ENCODE data around the gene ANKRD42.

Gene ANKRD42

DNA sequence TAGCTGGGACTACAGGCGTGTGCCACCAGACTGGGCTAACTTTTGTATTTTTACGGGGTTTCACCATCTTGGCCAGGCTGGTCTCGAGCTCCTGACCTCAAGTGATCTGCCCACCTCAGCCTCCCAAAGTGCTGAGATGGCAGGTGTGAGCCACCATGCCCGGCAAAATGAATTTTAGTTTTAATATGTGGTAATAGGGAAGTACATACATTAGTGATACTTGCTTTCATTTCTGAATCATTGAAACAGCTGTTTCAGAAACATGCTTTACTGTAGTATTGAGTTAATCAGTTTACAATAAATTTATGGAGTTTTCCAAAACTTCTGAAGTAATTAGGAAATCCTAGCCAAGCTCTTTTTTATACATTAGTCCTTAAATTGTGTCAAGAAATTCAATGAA lies 21.0 kb upstream of the ANKRD42 start:
- TF ChIP-seq, protein P1, sequence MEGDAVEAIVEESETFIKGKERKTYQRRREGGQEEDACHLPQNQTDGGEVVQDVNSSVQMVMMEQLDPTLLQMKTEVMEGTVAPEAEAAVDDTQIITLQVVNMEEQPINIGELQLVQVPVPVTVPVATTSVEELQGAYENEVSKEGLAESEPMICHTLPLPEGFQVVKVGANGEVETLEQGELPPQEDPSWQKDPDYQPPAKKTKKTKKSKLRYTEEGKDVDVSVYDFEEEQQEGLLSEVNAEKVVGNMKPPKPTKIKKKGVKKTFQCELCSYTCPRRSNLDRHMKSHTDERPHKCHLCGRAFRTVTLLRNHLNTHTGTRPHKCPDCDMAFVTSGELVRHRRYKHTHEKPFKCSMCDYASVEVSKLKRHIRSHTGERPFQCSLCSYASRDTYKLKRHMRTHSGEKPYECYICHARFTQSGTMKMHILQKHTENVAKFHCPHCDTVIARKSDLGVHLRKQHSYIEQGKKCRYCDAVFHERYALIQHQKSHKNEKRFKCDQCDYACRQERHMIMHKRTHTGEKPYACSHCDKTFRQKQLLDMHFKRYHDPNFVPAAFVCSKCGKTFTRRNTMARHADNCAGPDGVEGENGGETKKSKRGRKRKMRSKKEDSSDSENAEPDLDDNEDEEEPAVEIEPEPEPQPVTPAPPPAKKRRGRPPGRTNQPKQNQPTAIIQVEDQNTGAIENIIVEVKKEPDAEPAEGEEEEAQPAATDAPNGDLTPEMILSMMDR (conservative IDR thresholded peaks at IDR 0.05; ENCODE audit: low read length) = no peak
- no peak for DNase-seq (ENCODE audit: low read depth)
- no peak overlapping the region for H3K4me3 ChIP-seq (ENCODE audit: low read length)

DNA sequence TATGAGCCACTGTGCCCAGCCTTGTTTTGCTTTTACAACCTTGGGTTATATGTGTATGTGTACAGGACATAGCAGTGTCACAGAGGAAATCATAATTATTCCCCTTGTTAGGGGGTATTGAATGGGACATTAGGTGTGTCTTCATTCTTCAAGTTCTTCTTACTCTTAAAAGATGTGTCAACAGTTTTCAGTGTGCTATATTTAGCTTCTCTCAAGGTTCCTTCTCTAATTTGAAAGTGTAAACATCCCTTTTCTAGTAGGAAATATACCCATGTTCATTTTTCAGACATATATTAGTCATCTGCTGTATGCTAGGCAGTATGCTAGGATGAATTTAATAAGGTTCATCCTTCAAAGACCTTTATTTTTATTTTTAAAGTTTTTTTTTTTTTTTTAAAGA lies 19.5 kb upstream of the ANKRD42 start:
- no peak for DNase-seq (ENCODE audit: low read depth)
- TF ChIP-seq, protein P1 (conservative IDR thresholded peaks at IDR 0.05; ENCODE audit: low read length) = no peak
- no peak overlapping the region for H3K4me3 ChIP-seq (ENCODE audit: low read length)

GRCh38 chr11:83175815-83176214 lies 17.7 kb upstream of the ANKRD42 start:
- DNase-seq (ENCODE audit: low read depth) = no peak
- TF ChIP-seq, protein P1 (conservative IDR thresholded peaks at IDR 0.05; ENCODE audit: low read length) = no peak
- no peak overlapping the region for H3K4me3 ChIP-seq (ENCODE audit: low read length)

DNA sequence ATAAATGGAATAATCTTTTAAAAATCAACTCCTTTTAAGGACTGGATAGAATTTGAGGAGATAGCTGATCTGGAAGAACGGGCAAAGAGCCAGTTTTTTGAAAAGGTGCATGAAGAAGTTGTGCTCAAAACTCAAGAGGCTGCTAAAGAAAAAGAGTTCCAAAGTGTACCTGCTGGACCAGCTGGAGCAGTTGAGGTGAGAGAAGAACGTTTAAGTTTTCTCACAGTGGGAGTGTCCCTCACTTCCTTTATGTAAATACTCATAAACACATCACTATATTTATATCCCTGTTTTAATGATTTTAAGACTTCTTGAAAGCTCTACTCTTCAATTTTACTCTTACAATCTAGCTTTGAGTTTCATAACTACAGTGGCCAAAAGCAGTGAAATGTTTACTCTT lies 11.7 kb upstream of the ANKRD42 start:
- no peak for DNase-seq (ENCODE audit: low read depth)
- TF ChIP-seq, protein P1 (conservative IDR thresholded peaks at IDR 0.05; ENCODE audit: low read length) = no peak
- no peak overlapping the region for H3K4me3 ChIP-seq (ENCODE audit: low read length)

DNA sequence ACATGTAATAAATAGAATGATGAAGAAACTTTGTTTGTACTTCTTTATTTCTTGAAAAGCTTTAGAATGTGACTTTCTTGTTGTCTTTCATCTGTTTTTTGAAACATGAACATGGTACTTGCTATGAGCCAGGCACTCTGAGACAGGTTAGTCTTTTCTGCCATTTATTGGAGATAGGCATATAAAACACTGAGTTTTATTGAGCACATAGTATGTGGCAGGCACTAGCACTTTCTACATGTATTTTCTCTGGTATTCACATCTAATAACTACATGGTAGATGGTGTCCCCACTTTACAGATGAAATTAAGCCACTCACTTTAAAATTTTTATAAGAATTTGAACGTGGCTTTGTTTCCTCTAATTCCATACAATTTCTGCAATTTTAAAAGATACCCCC lies 7.7 kb upstream of the ANKRD42 start:
- TF ChIP-seq, protein P1 (conservative IDR thresholded peaks at IDR 0.05; ENCODE audit: low read length) = no peak

GRCh38 chr11:83187465-83187864 lies 6.0 kb upstream of the ANKRD42 start:
- no peak overlapping the region for H3K4me3 ChIP-seq (ENCODE audit: low read length)
- TF ChIP-seq, protein P1 (conservative IDR thresholded peaks at IDR 0.05; ENCODE audit: low read length) = no peak
- DNase-seq (ENCODE audit: low read depth) = no peak

More for the DNA sequence above, 7.7 kb upstream of the ANKRD42 start:
- DNase-seq (ENCODE audit: low read depth) = no peak
- no peak overlapping the region for H3K4me3 ChIP-seq (ENCODE audit: low read length)

DNA sequence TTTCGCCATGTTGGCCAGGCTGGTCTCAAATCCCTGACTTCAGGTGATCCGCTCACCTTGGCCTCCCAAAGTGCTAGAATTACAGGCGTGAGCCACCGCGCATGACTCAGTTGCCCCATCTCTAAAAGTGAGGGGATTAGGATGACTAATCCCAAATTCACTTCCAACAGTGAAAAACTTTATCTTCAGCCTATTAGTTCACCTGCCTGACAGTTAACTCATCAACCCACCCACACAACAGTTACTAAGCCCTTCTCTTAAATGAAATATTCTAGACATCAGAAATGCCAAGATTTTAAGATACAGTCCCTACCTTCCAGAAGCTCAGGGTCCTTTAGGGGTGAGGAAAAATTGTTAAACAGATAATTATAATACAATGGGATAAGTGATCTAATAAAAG lies 2.0 kb upstream of the ANKRD42 start:
- DNase-seq (ENCODE audit: low read depth) = no peak

More for the DNA sequence above, 2.0 kb upstream of the ANKRD42 start:
- H3K4me3 ChIP-seq (ENCODE audit: low read length) = no peak overlapping the region
- TF ChIP-seq, protein P1 (conservative IDR thresholded peaks at IDR 0.05; ENCODE audit: low read length) = no peak
